AG10803 (cell line): ENCODE measurements around the gene ESPNL.

Experiments
- DNase-seq: peaks from one replicate; pipeline ENCODE4 v3.0.0; 2010; ENCODE audit warnings: low read depth
- H3K4me3 ChIP-seq: 2 replicates; pipeline ENCODE4 v1.5.1; 2011; ENCODE audit warnings: mild to moderate bottlenecking, low read length, control low read depth
- TF ChIP-seq, protein P1 (sequence below): conservative IDR thresholded peaks from 2 replicates; pipeline ENCODE4 v1.5.1; 2011; ENCODE audit warnings: mild to moderate bottlenecking, low read length, control low read depth, inconsistent platforms

ESPNL gene

DNA sequence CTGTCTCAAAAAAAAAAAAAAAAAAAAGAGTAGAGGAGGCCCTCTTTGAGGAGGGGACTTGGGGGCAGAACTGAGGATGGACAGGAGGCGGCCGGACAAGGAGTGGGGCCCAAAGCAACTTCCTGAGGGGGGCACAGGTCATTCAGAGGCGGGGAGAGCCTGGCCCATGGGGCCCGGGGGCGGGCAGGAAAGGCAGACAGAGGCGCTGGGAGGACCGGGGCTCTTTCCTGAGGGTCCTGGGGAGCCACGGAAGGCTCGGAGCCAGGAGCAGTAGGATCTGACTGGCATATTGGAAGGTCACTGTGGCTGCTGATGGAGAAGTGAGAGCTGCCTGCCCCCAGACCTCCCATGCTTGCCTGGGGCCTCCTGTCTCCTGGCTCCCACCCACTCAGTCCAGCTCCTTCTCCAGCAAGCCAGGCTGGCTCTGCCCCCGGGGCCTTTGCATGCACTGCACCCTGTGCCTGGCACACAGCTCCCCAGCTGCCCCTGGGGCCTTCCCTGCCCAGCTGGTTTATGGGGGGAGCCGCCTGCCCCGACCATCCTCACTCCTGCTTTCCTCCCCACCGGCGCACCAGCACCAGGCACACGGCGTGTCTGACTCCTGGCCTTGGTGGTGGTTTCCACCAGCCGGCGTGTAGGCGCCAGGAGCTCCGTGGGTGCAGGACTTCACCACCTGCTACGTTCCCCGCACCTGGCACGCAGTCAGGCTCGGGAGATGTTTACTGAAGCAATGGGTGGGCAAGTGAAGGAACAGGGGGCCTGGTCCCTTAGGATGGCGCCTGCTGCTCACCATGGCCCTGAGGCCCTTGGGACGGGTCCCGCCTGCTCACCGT is 5.6 kb downstream of the ESPNL start:
- TF ChIP-seq, protein P1, sequence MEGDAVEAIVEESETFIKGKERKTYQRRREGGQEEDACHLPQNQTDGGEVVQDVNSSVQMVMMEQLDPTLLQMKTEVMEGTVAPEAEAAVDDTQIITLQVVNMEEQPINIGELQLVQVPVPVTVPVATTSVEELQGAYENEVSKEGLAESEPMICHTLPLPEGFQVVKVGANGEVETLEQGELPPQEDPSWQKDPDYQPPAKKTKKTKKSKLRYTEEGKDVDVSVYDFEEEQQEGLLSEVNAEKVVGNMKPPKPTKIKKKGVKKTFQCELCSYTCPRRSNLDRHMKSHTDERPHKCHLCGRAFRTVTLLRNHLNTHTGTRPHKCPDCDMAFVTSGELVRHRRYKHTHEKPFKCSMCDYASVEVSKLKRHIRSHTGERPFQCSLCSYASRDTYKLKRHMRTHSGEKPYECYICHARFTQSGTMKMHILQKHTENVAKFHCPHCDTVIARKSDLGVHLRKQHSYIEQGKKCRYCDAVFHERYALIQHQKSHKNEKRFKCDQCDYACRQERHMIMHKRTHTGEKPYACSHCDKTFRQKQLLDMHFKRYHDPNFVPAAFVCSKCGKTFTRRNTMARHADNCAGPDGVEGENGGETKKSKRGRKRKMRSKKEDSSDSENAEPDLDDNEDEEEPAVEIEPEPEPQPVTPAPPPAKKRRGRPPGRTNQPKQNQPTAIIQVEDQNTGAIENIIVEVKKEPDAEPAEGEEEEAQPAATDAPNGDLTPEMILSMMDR: no peak
- DNase-seq: no peak
- H3K4me3 ChIP-seq: no peak overlapping the region

GRCh38 chr2:238106339-238106697 is 6.2 kb downstream of the ESPNL start:
- DNase-seq: no peak
- no peak overlapping the region for H3K4me3 ChIP-seq
- TF ChIP-seq, protein P1: no peak

GRCh38 chr2:238106698-238107524 is 6.8 kb downstream of the ESPNL start:
- no peak for DNase-seq
- TF ChIP-seq, protein P1: 0 out of 2 replicates have a peak, but pooled peaks have one; percentile 5
- no peak overlapping the region for H3K4me3 ChIP-seq

DNA sequence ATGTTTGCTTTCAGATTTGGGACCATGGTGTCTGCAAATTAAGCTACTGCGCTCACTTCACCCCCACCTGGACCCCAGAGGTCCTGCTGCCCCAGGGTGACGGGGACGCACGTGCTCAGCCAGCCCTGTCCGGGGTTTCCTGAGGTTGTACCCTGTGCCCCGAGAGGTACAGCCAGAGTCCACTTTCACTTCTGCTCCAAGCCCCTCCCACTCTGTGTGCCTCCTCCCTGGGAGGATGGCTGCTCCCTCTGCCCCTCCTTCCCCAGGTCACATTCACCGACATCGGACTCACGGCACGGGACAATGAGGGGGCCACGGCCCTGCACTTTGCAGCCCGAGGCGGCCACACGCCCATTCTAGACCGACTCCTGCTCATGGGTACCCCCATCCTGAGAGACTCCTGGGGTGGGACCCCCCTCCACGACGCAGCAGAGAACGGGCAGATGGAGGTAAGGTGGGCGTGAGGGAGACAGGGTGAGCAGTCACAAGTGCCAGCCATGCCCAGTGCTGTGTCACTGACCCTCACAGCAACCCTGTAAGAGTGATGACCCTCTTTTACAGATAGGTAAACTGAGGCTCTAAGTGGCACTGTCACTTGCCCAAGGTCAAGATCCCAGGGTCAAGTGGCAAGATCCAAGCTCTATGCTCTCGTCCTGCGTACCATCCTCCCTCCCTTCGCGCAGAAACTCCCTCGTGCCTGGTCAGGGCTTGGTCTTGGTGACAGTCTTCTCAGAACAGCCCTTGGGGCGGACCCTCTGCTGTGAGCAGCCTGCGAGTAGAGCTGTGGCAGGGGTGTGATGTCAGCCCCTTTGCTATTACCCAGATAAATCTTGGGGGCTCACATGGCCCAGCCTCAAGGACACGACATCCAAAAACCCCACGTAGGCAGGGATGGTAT is 7.6 kb downstream of the ESPNL start:
- no peak for DNase-seq
- no peak overlapping the region for H3K4me3 ChIP-seq
- TF ChIP-seq, protein P1: no peak

- no peak overlapping the region for H3K4me3 ChIP-seq
- TF ChIP-seq, protein P1: no peak
- no peak for DNase-seq
Measured at GRCh38 chr2:238108423-238109183, 8.5 kb downstream of the ESPNL start.

DNA sequence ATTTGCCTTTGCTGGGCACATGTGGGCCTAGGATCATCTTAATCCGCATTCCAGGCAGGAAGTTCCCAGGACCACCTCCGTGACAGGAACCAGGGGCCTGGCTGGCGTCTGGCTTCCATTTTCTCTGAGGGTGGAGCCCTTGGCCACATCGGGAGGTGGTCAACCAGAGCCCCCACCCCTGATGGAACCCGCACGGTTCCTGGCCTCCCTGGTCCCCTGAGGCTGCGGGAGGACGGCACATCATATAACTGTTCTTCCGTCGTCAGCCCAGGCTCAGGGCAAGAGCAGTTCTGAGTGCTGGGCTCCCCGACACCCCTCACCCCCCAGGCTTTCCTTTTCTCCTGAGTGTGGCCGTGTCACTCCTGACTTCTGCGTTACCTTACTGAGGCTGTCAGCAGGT is 13.5 kb downstream of the ESPNL start:
- no peak overlapping the region for H3K4me3 ChIP-seq
- TF ChIP-seq, protein P1: no peak
- DNase-seq: no peak
